B cell (primary cell): ENCODE measurements around the gene COL6A1. TPM values are rescaled to one million over a fixed set of nuclear protein-coding genes. Genes with fewer than 3 reads are reported as not detected.

Source experiments
- ATAC-seq: fragments of 200-7000 bp; cut with Tn5 transposase; one replicate; pipeline ENCODE4 v1.10.0; 2021; ENCODE audit warnings: low read depth, mild to moderate bottlenecking, moderate number of reproducible peaks, moderate library complexity
- CTCF ChIA-PET: fragments of 350-600 bp; sonication (Branson Sonifier 250); formaldehyde crosslinking; loops from one replicate; lab custom pipeline; 2021; ENCODE audit warnings: antibody characterized with exemption, inconsistent platforms; lab: Charles Lee
- POLR2A ChIA-PET: fragments of 350-600 bp; sonication (Branson Sonifier 250); formaldehyde crosslinking; loops from one replicate; lab custom pipeline; 2021; ENCODE audit warnings: antibody characterized with exemption; lab: Charles Lee
- DNase-seq: peaks from one replicate; pipeline ENCODE4 v3.0.0; 2013
- H2AFZ ChIP-seq: 2 replicates; pipeline ENCODE4 v1.6.1; 2012; ENCODE audit warnings: mild to moderate bottlenecking, low read depth, low read length; ENCODE audit not compliant: insufficient read depth, poor library complexity, severe bottlenecking
- H3K27ac ChIP-seq, 2 donors: 1 replicate in 1 of 2; 2 replicates in 1 of 2; pipeline ENCODE4 v1.5.1; 2012 to 2013; ENCODE audit warnings: low read length in 2 of 2, mild to moderate bottlenecking in 2 of 2, moderate library complexity in 1 of 2
- H3K27me3 ChIP-seq, 4 experiments: fragments of 200-600 bp in 1 of 4; sonication (generic) in 1 of 4; replicated peaks in 1 of 4; 1 replicate in 2 of 4; 2 replicates in 2 of 4; pipeline versions ENCODE4 v1.6.1 to v1.7.0; 2013 to 2016; ENCODE audit warnings: low read length in 3 of 4, mild to moderate bottlenecking in 2 of 4, mixed read lengths in 1 of 4, moderate library complexity in 1 of 4; ENCODE audit not compliant: insufficient read depth in 4 of 4, control insufficient read depth in 3 of 4; ENCODE audit errors: control extremely low read depth in 1 of 4
- H3K36me3 ChIP-seq, 2 experiments: replicated peaks in 1 of 2; 1 replicate in 1 of 2; 2 replicates in 1 of 2; pipeline versions ENCODE4 v1.6.1 to v1.7.1; 2013; ENCODE audit warnings: low read length in 1 of 2; ENCODE audit not compliant: insufficient read depth in 2 of 2, control insufficient read depth in 1 of 2; ENCODE audit errors: control extremely low read depth in 1 of 2, extremely low read depth in 1 of 2
- H3K4me1 ChIP-seq, 2 donors: fragments of 200-600 bp in 1 of 2; sonication (generic) in 1 of 2; 1 replicate in 1 of 2; 2 replicates in 1 of 2; pipeline versions ENCODE4 v1.5.1 to v1.6.1; 2013 to 2017; ENCODE audit warnings: low read length in 2 of 2; ENCODE audit not compliant: control insufficient read depth in 2 of 2, insufficient read depth in 2 of 2
- H3K4me2 ChIP-seq: replicated peaks from 2 replicates; pipeline ENCODE3; 2012; ENCODE audit warnings: mild to moderate bottlenecking, low read depth, low read length; ENCODE audit not compliant: poor library complexity, severe bottlenecking
- H3K4me3 ChIP-seq, 5 experiments: fragments of 200-600 bp in 1 of 5; sonication (generic) in 1 of 5; 1 replicate in 3 of 5; 2 replicates in 2 of 5; pipeline versions ENCODE4 v1.5.1 to v1.7.0; 2011 to 2016; ENCODE audit warnings: low read length in 4 of 5, mild to moderate bottlenecking in 4 of 5, low read depth in 2 of 5, control low read depth in 1 of 5, moderate library complexity in 1 of 5; ENCODE audit not compliant: insufficient read depth in 1 of 5; ENCODE audit errors: control extremely low read depth in 1 of 5, extremely low read depth in 1 of 5
- H3K79me2 ChIP-seq: fragments of 200-600 bp; sonication (generic); one replicate; pipeline ENCODE4 v1.6.0; 2016; ENCODE audit warnings: low read length; ENCODE audit not compliant: control insufficient read depth, insufficient read depth
- H3K9ac ChIP-seq: fragments of 200-600 bp; sonication (generic); 2 replicates; pipeline ENCODE4 v1.6.1; 2017; ENCODE audit warnings: mild to moderate bottlenecking, low read length, moderate library complexity
- H3K9me3 ChIP-seq, 3 donors: one replicate each; pipeline versions ENCODE4 v1.6.1 to v1.7.1; 2013; ENCODE audit warnings: low read length in 2 of 3; ENCODE audit not compliant: control insufficient read depth in 2 of 3, insufficient read depth in 1 of 3; ENCODE audit errors: control extremely low read depth in 1 of 3
- H4K20me1 ChIP-seq: 2 replicates; pipeline ENCODE4 v1.6.0; 2012; ENCODE audit warnings: mild to moderate bottlenecking, low read length; ENCODE audit not compliant: insufficient read depth, control insufficient read depth, poor library complexity, severe bottlenecking
- H3K27ac Mint-ChIP-seq: one replicate; pipeline ENCODE4 v1.8.0; 2021; ENCODE audit warnings: mixed read lengths
- H3K27me3 Mint-ChIP-seq: one replicate; pipeline ENCODE4 v1.8.0; 2021; ENCODE audit warnings: mixed read lengths
- H3K4me1 Mint-ChIP-seq: one replicate; pipeline ENCODE4 v1.8.0; 2021; ENCODE audit warnings: mixed read lengths
- H3K4me3 Mint-ChIP-seq: one replicate; pipeline ENCODE4 v1.8.0; 2021; ENCODE audit warnings: mixed read lengths
- H3K9me3 Mint-ChIP-seq: one replicate; pipeline ENCODE4 v1.8.0; 2022; ENCODE audit warnings: mixed read lengths; ENCODE audit not compliant: insufficient read depth
- EZH2 ChIP-seq: IDR thresholded peaks from 2 replicates; pipeline ENCODE4 v1.6.1; 2012; ENCODE audit warnings: borderline replicate concordance, low read depth, mild to moderate bottlenecking, moderate library complexity, low read length; ENCODE audit not compliant: insufficient read depth, poor library complexity, severe bottlenecking
- WGBS: methylation state at CpG from one replicate; pipeline ENCODE4 v1.1.5; 2013; ENCODE audit warnings: missing lambda C conversion rate; ENCODE audit not compliant: insufficient coverage; 5-methylcytosine and 5-hydroxymethylcytosine counted together
- intact Hi-C: fragments of 100-400 bp; cut with micrococcal nuclease; formaldehyde crosslinking; loops from one replicate; pipeline ENCODE4 v1.10.0; 2022
- polyA plus RNA-seq: library from polyadenylated mRNA; depleted of rRNA; stranded (reverse); fragments of >200 nt; gene quantifications from 2 replicates; pipeline ENCODE4 v1.2.3, GENCODE V29; 2012
- total RNA-seq, 2 donors: library from RNA; stranded (reverse); fragments of 120-200 nt in 1 of 2; gene quantifications; 1 replicate in 1 of 2; 2 replicates in 1 of 2; pipeline versions ENCODE4 v1.2.3 to v1.2.4, GENCODE V29; 2013 to 2022
- TF ChIP-seq, protein P1 (sequence below): fragments of 200-600 bp; IDR thresholded peaks from one replicate; pipeline ENCODE4 v1.8.0; 2022; ENCODE audit warnings: antibody characterized with exemption, mild to moderate bottlenecking

The COL6A1 gene
- total and polyA plus RNA-seq, 2 donors (not counting 1 experiment from before 2014, with no cell fraction given) = 0.39 to 0.67 TPM

DNA sequence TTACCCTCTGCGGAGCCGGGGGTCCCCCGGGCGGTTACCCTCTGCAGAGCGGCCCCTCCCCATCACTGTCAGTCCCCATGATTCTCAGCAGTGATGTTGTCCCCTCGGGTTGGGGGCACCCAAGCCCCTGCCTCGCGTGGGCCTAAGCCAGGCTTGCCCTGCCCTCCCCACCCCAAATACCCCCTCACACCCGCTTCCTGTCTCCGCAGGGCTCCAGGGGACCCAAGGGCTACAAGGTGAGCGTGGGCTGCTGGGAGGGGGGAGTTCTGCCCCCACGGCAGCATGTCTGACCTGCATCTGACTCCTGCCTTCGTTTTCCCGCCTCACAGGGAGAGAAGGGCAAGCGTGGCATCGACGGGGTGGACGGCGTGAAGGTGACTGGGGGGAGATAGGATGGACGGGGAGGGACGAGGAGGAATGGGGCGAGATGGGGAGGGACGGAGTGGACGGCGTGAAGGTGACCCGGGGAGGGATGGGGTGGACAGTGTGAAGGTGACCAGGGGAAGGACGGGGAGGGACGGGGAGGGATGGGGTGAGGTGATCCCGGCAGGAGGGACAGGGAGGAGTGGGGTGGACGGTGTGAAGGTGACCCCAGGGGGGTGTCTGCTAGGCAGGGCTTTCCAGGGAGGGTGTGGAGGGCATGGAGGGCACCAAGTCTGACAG, 8.6 kb downstream of the COL6A1 start:
- POLR2A ChIA-PET = no interaction called here
- H3K9me3 ChIP-seq = no peaks in the 10 kb centered on the region
- Mint-ChIP-seq H3K4me3 (no peak overlapping the region), H3K27me3 (no peaks in the 10 kb centered on the region), H3K27ac (no peak overlapping the region), H3K4me1 (no peaks in the 10 kb centered on the region), H3K9me3 (no peaks in the 10 kb centered on the region)
- ATAC-seq (no peak), DNase-seq (no peak)
- peaks cover 0 to 4% (median 0%) of the 10 kb centered on the region in 4 experiments for H3K27me3 ChIP-seq
- TF ChIP-seq, protein P1, sequence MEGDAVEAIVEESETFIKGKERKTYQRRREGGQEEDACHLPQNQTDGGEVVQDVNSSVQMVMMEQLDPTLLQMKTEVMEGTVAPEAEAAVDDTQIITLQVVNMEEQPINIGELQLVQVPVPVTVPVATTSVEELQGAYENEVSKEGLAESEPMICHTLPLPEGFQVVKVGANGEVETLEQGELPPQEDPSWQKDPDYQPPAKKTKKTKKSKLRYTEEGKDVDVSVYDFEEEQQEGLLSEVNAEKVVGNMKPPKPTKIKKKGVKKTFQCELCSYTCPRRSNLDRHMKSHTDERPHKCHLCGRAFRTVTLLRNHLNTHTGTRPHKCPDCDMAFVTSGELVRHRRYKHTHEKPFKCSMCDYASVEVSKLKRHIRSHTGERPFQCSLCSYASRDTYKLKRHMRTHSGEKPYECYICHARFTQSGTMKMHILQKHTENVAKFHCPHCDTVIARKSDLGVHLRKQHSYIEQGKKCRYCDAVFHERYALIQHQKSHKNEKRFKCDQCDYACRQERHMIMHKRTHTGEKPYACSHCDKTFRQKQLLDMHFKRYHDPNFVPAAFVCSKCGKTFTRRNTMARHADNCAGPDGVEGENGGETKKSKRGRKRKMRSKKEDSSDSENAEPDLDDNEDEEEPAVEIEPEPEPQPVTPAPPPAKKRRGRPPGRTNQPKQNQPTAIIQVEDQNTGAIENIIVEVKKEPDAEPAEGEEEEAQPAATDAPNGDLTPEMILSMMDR = no peak
- TF ChIP-seq EZH2 = no peak
- no peaks in the 10 kb centered on the region for H4K20me1 ChIP-seq
- H3K27ac ChIP-seq = no peak overlapping the region
- CTCF ChIA-PET = no interaction called here
- H3K9ac ChIP-seq = no peak overlapping the region
- intact Hi-C loops = no loop called here
- no peaks in the 10 kb centered on the region for H3K4me1 ChIP-seq
- H3K4me2 ChIP-seq = no peak overlapping the region
- WGBS = 89% methylated on average over 18 of the region's 30 CpGs
- H3K79me2 ChIP-seq = no peaks in the 10 kb centered on the region
- no peak overlapping the region for H3K4me3 ChIP-seq
- no peaks in the 10 kb centered on the region for H3K36me3 ChIP-seq
- H2AFZ ChIP-seq = no peak overlapping the region

DNA sequence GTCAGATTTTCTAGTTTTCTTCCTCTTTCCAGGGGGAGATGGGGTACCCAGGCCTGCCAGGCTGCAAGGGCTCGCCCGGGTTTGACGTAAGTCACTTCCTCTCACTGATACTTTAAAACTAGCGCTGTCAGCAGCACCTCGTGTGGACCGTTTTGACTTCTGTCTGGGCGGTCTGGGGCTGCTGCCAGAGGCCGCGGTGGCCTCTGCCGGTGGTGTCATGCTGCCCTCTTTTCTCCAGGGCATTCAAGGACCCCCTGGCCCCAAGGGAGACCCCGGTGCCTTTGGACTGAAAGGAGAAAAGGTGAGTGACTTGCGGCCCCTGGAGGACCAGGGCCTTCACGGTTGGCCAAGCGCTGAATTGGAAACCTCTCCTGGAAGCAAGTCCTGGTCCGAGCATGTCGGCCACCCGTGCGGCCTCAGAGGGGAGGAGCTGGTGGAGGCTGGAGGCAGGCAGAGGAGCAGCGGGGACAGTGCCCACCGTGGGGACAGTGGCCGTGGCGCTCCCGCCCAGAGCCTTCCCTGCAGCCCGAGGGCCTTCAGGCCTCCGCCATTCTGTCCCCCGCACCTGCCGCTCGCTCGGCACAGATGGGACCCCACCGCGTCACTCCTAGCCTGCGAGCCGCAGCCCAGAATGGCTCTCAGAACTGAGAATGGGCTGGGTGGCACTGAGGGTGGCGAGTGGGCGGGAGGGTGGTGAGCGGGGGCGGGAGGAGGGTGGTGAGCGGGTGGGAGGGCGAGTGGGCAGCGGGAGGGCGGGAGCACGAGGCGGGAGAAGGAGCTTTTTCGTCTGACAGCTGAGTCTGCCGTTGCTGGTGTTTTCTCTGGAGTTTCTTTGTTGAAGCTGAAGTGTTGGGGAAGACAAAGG, 9.4 kb downstream of the COL6A1 start:
- Histone ChIP-seq H2AFZ (no peak overlapping the region), H3K9me3 (no peaks in the 10 kb centered on the region), H3K27ac (no peak overlapping the region), H3K4me2 (no peak overlapping the region), H4K20me1 (no peaks in the 10 kb centered on the region), H3K4me3 (no peak overlapping the region), H3K9ac (no peak overlapping the region), H3K27me3 (no peaks in the 10 kb centered on the region), H3K4me1 (no peaks in the 10 kb centered on the region), H3K79me2 (no peaks in the 10 kb centered on the region), H3K36me3 (no peaks in the 10 kb centered on the region)
- TF ChIP-seq, protein P1 = no peak
- no peak for TF ChIP-seq EZH2
- no peak overlapping the region for H3K27ac Mint-ChIP-seq
- no peaks in the 10 kb centered on the region for H3K4me1 Mint-ChIP-seq
- WGBS = 87% methylated on average over 27 of the region's 45 CpGs
- ChIA-PET CTCF (no interaction called here), POLR2A (no interaction called here)
- intact Hi-C loops = no loop called here
- H3K4me3 Mint-ChIP-seq = no peak overlapping the region
- ATAC-seq (no peak), DNase-seq (no peak)
- no peaks in the 10 kb centered on the region for H3K9me3 Mint-ChIP-seq
- H3K27me3 Mint-ChIP-seq = no peaks in the 10 kb centered on the region
